ENCODE results near the gene A4GALT.
A peak's percentile ranks its signal among the peaks of the same experiment; 100 is the strongest.
"Not testable (repeated sequence)": the region's sequence is repeated elsewhere in the genome, so short reads cannot be mapped to it uniquely, and the experiment has no call there.

The A4GALT gene, protein sequence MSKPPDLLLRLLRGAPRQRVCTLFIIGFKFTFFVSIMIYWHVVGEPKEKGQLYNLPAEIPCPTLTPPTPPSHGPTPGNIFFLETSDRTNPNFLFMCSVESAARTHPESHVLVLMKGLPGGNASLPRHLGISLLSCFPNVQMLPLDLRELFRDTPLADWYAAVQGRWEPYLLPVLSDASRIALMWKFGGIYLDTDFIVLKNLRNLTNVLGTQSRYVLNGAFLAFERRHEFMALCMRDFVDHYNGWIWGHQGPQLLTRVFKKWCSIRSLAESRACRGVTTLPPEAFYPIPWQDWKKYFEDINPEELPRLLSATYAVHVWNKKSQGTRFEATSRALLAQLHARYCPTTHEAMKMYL

DNA sequence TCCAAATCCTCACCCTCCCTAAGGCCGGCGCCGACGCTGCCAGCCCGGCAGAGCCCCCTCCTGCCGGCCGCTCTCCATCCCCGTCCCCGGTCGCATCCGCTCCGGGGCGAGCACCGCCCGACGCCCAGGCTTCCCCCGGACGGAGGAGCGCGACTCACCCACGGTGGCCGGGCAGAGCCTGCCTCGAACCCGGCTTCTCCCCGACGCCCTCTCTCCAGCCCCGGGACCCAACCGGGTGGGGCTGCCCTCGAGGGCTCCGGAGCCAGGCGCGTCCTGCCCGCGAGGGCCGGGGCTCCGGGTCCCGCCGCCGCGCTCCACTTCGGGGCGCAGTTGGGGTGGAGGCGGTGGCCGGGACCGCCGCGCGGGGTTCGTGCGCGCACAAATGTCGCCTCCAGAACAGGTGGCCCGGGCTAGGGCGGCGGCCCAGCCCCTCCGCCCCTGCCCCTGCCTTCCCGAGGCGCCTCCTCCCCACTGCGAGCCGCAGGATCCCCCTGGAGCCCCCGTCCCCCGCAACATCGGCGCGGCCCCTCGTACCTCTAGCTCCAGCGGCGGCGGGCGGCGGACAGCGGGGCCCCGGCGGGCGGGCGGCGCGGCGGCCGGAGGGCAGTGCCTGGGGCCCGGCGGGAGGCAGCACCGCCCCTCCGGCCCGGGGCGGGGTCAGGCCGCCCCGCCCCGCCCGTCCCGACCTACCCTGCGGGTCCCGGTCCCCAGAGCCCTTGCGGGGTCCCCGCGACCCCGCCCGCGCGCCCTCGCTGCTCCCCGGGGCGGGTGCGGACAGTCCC is at the start of gene A4GALT:
Gene A4GALT, minus strand, starts transcription at position 608 of the 782 bp plus-strand sequence. CDS start 26,919 bp downstream, outside the sequence.
- H3K4me1 Mint-ChIP-seq (ENCODE audit: low read depth), result peaks cover 32% of the 10 kb centered on the region
- H3K36me3 Mint-ChIP-seq (ENCODE audit: low read depth), result no peaks in the 10 kb centered on the region
- H3K9me3 Mint-ChIP-seq, result no peaks in the 10 kb centered on the region
- intact Hi-C loops (cut with micrococcal nuclease), result no loop called here
- H3K27me3 Mint-ChIP-seq, result peaks cover 80% of the 10 kb centered on the region
- H3K4me3 Mint-ChIP-seq, result peak within 1 kb of the TSS; percentile 71
- H3K27ac Mint-ChIP-seq, result no peak within 1 kb of the TSS

DNA sequence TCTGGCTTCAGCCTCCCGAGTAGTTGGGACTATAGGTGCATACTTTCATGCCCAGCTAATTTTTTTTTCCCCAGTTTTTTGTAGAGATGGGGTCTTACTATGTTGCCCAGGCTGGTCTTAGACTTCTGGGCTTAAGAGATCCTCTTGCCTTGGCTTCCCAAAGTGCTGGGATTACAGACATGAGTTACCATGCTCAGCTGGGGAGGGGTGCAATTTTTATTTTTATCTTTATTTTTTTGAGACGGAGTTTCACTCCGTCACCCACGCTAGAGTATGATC is 49.7 kb upstream of the A4GALT start:
- no peak overlapping the region for H3K4me3 Mint-ChIP-seq

DNA sequence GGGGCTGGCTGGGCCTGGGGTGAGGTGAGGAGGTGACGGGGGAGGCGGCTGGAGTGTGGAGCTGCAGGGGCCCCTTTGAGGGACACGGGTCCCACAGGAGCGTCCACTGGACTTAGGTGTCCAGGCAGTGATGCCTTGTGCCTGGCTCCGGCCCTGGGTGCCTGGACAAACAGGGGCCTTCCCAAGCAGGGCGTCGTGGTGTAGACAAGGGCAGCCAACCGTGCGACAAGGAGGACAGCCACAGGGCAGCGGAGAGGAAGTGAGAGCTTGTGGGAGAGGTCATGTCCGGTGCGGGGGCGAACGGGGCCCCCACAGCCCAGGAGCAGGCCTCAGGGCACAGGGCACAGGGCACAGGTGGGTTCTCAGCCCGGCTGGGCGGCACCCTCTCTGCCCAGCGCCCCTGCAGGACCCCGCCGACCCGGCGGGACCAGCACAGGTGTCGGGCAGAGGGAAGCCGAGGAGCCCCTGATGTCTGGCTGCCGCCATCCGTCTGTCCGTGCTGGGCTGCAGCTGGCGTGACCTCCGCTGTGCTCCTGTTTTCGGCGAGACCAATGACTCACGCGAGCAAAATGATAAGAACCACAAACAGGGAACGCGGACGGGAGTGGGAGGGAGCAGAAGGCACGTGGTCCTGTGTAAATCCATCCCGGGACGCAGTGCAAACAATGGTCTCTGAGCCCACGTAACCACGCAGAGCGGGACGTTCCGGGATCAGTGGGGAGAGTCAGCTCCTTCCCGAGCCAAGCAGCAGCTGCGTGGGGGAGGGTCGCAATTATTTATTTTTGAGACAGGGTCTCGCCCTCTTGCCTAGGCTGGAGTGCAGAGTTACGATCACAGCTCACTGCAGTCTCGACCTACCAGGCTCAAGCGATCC is 49.1 kb upstream of the A4GALT start:
- intact Hi-C loops (cut with micrococcal nuclease), result no loop called here
- Mint-ChIP-seq H3K4me1 (ENCODE audit: low read depth) (peaks cover 37% of the 10 kb centered on the region), H3K27me3 (peaks cover 45% of the 10 kb centered on the region), H3K9me3 (no peaks in the 10 kb centered on the region), H3K4me3 (no peak overlapping the region), H3K27ac (peak overlapping the region; percentile 13), H3K36me3 (ENCODE audit: low read depth) (no peaks in the 10 kb centered on the region)

More for the DNA sequence above, 49.7 kb upstream of the A4GALT start:
- H3K27ac Mint-ChIP-seq, result no peak overlapping the region
- peaks cover 37% of the 10 kb centered on the region for H3K4me1 Mint-ChIP-seq (ENCODE audit: low read depth)
- no peaks in the 10 kb centered on the region for H3K9me3 Mint-ChIP-seq
- no peaks in the 10 kb centered on the region for H3K36me3 Mint-ChIP-seq (ENCODE audit: low read depth)
- intact Hi-C loops (cut with micrococcal nuclease), result no loop called here
- H3K27me3 Mint-ChIP-seq, result peaks cover 42% of the 10 kb centered on the region

DNA sequence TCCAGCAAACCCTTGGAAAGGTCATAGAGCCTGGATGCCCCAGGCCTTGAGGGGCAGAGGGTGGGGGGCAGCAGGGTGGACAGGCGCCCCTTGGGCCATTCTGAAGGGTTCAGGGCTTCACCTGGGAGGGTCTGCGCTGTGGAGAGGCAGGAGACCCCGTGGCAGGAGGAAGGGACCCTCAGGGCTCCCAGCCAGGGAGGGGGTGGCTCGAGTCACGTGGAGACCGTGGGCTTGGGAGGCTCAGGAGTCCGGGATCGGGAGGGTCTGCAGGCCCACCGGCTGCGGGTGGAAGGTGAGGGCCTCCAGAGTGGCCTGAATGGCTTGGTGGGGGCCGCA is 48.5 kb upstream of the A4GALT start:
- Mint-ChIP-seq H3K4me1 (ENCODE audit: low read depth) (peaks cover 37% of the 10 kb centered on the region), H3K27me3 (peaks cover 43% of the 10 kb centered on the region), H3K27ac (peak overlapping the region; percentile 13), H3K9me3 (no peaks in the 10 kb centered on the region), H3K4me3 (no peak overlapping the region), H3K36me3 (ENCODE audit: low read depth) (no peaks in the 10 kb centered on the region)
- intact Hi-C loops (cut with micrococcal nuclease), result no loop called here

DNA sequence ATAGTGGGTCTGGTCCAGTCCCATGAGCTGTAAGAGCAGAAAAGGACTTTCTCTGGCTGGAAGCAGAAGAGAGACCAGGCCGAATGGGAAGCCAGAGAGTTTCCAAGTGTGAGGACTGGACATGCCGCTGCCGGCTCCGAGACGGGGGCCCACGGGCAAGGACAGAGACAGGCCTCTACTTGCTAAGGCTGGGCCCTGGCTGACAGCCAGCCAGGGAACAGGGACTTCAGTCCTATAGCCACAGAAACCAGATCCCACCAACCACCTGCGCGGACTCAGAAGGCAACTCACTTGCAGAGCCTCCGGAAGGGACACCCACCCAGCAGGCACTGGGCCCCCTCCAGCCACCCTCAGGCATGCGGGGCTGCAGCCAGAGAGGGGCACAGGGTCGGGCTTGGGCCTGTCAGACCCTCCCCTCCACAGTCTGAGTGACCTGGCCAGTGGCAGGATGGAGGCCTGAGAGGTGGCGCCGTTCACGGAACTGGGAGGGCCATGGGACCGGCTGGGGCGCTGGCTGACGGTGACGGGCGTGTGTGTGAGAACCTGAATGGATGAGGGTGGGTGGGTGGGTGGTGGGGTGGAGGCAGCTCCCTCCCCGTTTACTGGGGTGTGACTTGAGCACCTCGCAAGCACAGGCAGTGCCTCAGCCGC is 47.8 kb upstream of the A4GALT start:
- intact Hi-C loops (cut with micrococcal nuclease), result no loop called here
- no peak overlapping the region for H3K27ac Mint-ChIP-seq
- H3K4me1 Mint-ChIP-seq (ENCODE audit: low read depth), result peaks cover 37% of the 10 kb centered on the region

DNA sequence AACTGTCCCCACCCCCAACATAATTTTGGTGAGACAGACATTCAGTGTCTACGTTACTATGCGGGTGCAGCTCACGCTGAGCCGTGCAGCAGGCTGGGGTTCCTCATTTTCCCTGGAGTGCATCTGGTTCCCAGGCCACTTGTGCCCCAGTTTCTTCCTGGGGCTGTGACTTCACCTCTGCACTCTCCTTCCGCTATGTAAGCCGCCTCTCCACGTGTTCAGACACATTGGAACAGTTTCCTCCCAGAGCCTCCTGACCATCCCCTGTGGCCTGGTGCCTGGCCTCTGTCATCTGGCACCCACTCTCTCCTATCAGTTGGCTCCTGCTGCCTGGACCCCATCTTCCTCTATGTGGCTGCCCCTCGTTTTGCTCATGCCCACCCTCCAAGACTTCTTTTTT is 46.2 kb upstream of the A4GALT start:
- Mint-ChIP-seq H3K4me3 (no peak overlapping the region), H3K36me3 (ENCODE audit: low read depth) (no peaks in the 10 kb centered on the region), H3K27ac (no peak overlapping the region), H3K4me1 (ENCODE audit: low read depth) (peaks cover 33% of the 10 kb centered on the region), H3K9me3 (no peaks in the 10 kb centered on the region), H3K27me3 (peaks cover 31% of the 10 kb centered on the region)
- intact Hi-C loops (cut with micrococcal nuclease), result no loop called here

More for the DNA sequence above, 47.8 kb upstream of the A4GALT start:
- Mint-ChIP-seq H3K27me3 (peaks cover 42% of the 10 kb centered on the region), H3K36me3 (ENCODE audit: low read depth) (no peaks in the 10 kb centered on the region), H3K9me3 (no peaks in the 10 kb centered on the region), H3K4me3 (no peak overlapping the region)

DNA sequence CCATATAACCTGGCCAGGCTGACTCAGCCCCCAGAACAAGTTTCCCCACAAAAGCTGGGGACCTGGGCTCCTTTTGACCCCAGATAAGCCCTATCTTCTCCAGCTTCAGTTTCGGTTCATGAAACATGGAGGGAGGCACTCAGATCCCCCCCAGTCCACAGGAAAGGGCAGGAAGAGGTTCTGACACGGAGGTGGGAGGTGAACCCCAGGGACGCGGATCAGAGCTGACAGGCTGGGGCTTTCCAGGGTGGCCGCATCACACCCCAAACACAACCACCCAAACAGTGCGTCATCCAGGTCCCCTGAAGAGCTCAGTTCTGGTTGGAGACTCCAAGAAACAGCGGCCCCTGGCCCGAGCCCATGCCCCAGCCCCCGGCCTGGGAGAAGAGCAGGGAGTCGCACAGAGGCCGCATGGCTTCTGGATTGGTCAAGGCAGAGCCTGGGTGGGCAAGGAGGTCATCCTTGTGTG is 44.3 kb upstream of the A4GALT start:
- intact Hi-C loops (cut with micrococcal nuclease), result no loop called here
- H3K27me3 Mint-ChIP-seq, result peaks cover 19% of the 10 kb centered on the region
- no peak overlapping the region for H3K27ac Mint-ChIP-seq
- H3K36me3 Mint-ChIP-seq (ENCODE audit: low read depth), result no peaks in the 10 kb centered on the region
- no peak overlapping the region for H3K4me3 Mint-ChIP-seq
- H3K4me1 Mint-ChIP-seq (ENCODE audit: low read depth), result peaks cover 27% of the 10 kb centered on the region
- H3K9me3 Mint-ChIP-seq, result no peaks in the 10 kb centered on the region

DNA sequence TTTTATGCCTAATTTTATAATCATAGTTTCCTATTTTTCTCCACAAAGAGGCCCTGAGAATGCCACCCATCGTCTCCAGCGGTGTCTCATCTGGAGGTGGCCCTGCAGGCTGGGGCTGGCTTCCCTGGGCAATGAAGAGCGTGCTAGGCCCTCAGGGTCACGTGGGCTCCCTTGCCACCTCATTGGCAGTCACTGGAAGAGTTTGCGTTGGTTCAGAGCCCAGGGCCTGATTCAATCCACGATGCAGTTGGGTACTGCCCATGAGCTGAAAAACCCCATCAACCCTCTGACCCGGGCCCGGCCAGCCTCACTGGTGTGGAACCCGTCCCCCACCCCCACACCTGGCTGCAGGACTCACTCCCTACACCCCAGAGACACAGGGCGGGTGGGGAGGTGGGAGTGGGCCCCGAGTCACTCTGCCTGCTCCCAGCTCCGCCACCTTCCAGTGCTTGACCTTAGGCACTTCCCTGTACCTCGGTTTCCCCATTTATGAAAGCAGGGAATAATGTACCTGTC is 43.4 kb upstream of the A4GALT start:
- H3K27ac Mint-ChIP-seq, result no peak overlapping the region
- peaks cover 18% of the 10 kb centered on the region for H3K4me1 Mint-ChIP-seq (ENCODE audit: low read depth)
- no peak overlapping the region for H3K4me3 Mint-ChIP-seq
- H3K27me3 Mint-ChIP-seq, result peaks cover 16% of the 10 kb centered on the region
- no peaks in the 10 kb centered on the region for H3K36me3 Mint-ChIP-seq (ENCODE audit: low read depth)
- intact Hi-C loops (cut with micrococcal nuclease), result no loop called here
- H3K9me3 Mint-ChIP-seq, result no peaks in the 10 kb centered on the region

DNA sequence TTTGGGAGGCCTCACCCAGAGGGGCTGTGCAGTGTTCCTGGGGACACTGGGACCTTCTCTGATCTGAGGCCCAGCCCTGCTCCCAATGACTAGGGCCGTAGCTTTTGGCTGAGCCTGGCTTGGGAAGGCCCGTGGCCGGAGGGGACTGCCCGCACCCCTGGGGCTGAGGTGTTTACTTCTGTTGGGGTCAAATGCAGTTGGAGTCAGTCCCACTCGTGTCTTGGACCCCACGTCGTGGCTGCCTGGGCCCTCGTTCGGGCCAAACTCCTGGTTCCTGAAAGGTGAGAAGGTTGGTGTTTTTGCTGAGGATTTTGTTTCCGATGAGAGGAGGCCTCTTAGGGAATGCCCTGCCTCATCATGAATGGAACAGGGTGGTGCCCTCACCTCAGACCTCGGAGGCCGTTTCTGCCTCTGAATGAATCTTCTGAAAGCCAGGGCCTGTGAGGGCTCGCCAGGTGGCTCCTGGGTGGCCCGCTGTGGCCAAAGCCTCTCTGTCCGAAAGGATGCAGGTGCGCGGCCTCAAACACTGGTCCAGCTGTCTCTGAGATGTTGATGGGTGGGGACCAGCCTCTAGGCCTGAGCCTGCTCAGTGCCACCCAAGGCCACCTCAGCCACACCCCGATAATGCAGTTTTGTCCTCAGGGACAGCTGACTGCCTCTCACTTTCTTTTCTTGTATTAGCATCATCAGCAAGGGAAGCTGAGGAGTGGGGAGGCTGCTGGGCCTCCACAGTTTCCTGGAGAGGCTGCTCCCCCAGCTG is 40.3 kb upstream of the A4GALT start:
- no peaks in the 10 kb centered on the region for H3K36me3 Mint-ChIP-seq (ENCODE audit: low read depth)
- peaks cover 24% of the 10 kb centered on the region for H3K27me3 Mint-ChIP-seq
- no peak overlapping the region for H3K4me3 Mint-ChIP-seq
- no peaks in the 10 kb centered on the region for H3K9me3 Mint-ChIP-seq
- intact Hi-C loops (cut with micrococcal nuclease), result no loop called here
- peaks cover 3% of the 10 kb centered on the region for H3K4me1 Mint-ChIP-seq (ENCODE audit: low read depth)
- no peak overlapping the region for H3K27ac Mint-ChIP-seq

DNA sequence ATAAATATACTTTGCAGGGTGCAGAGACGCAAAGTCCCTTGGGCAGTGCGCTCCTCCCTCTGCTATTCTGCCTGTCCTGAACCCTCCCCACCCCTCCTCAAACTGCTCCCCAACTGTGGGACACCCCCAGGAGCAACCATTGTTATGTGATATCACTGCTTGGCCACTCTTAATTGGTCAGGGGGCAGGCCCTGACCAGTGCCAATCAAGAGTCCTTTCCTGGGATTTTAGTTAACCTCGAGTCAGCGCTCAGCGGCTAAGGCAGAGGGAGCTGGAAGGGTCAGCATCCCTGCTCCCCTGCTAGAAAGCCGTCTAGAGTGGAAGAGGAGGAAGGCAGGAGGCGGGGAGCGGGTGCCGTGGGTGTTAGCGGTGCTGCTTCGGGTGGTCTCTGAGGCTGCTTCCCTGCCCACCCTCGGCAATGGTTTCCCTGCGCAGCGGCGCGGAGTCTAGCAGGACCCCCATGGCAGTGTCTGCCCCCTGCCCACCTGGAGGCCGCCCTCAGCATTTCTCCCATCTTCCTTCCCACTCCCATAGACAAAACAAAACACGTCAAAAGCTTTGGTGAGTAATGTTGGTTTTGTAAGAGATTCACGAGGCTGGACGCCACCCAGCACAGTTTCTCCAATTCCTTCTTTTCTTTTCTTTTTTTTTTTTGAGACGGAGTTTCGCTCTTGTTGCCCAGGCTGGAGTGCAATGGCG is 38.4 kb upstream of the A4GALT start:
- H3K36me3 Mint-ChIP-seq (ENCODE audit: low read depth), result no peaks in the 10 kb centered on the region
- intact Hi-C loops (cut with micrococcal nuclease), result no loop called here
- peaks cover 25% of the 10 kb centered on the region for H3K27me3 Mint-ChIP-seq
- peaks cover 5% of the 10 kb centered on the region for H3K4me1 Mint-ChIP-seq (ENCODE audit: low read depth)
- H3K4me3 Mint-ChIP-seq, result no peak overlapping the region
- H3K9me3 Mint-ChIP-seq, result no peaks in the 10 kb centered on the region
- H3K27ac Mint-ChIP-seq, result no peak overlapping the region

DNA sequence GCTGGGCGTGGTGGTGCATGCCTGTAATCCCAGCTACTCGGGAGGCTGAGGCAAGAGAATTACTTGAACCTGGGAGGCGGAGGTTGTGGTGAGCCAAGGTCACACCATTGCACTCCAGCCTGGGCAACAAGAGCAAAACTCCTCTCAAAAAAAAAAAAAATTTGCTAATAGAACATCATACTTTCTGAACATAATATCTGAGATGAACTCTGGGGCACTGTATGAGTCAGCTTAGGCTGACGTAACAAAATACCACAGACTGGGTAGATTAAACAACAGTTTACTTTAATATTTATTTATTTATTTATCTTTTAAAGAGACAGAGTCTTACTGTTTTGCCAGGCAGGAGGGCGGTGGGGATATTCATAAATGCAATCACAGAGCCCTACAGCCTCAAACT is 34.9 kb upstream of the A4GALT start:
- intact Hi-C loops (cut with micrococcal nuclease); H3K9me3 Mint-ChIP-seq; H3K4me3 Mint-ChIP-seq; H3K36me3 Mint-ChIP-seq (ENCODE audit: low read depth); H3K27ac Mint-ChIP-seq: not testable (repeated sequence)
- peaks cover 33% of the 10 kb centered on the region for H3K27me3 Mint-ChIP-seq
- H3K4me1 Mint-ChIP-seq (ENCODE audit: low read depth), result peaks cover 14% of the 10 kb centered on the region

DNA sequence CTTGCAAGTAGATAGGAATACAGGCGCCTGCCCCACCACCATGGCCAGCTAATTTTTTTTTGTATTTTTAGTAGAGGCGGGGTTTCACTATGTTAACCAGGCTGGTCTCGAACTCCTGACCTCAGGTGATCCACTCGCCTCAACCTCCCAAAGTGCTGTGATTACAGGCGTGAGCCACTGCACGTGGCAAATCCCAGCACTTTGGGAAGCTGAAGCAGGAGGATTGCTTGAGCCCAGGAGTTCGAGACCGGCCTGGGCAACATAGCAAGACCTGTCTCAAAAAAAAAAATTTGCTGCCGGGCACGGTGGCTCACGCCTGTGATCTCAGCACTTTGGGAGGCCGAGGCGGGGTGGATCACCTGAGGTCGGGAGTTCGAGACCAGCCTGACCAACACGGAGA is 34.5 kb upstream of the A4GALT start:
- peaks cover 33% of the 10 kb centered on the region for H3K27me3 Mint-ChIP-seq
- peaks cover 14% of the 10 kb centered on the region for H3K4me1 Mint-ChIP-seq (ENCODE audit: low read depth)
- H3K27ac Mint-ChIP-seq; H3K4me3 Mint-ChIP-seq; H3K36me3 Mint-ChIP-seq (ENCODE audit: low read depth); H3K9me3 Mint-ChIP-seq; intact Hi-C loops (cut with micrococcal nuclease): not testable (repeated sequence)

Data from dendritic cell treated with granulocyte-macrophage colony-stimulating factor and Interleukin-4, amounts not matched to agents 40 ng/mL and 50 ng/mL, for 4 days (primary cell).